ENCODE measurements around the gene PKNOX2. TPM values are rescaled to one million over a fixed set of nuclear protein-coding genes. Genes with fewer than 3 reads are reported as not detected.

PKNOX2 gene
- total and polyA plus RNA-seq, 2 of the 8 experiments (the other 6 are each of a cell fraction or from before 2014, with no cell fraction given) = 2.0 TPM

GRCh38 chr11:125454047-125454446 is 289.5 kb downstream of the PKNOX2 start (continued):
- no peak for TF ChIP-seq CHD7 (IDR thresholded peaks at IDR 0.05; ENCODE audit: insufficient replicate concordance, low read length)
- TF ChIP-seq FOSL1 (IDR thresholded peaks at IDR 0.05; ENCODE audit: insufficient read depth, low read depth, low read length) = no peak
- TF ChIP-seq HDAC2 (IDR thresholded peaks at IDR 0.05; ENCODE audit: borderline replicate concordance in 1 of 2, low read depth in 2 of 2, low read length in 2 of 2) = no peak
- no peak for TF ChIP-seq POU5F1 (IDR thresholded peaks at IDR 0.05; ENCODE audit: low read depth, low read length)
- no peak for TF ChIP-seq RBBP5 (IDR thresholded peaks at IDR 0.05; ENCODE audit: borderline replicate concordance, low read depth, low read length)
- no peak for TF ChIP-seq KDM5A (IDR thresholded peaks at IDR 0.05; ENCODE audit: low read length)
- TF ChIP-seq POLR2AphosphoS5 (IDR thresholded peaks at IDR 0.05; ENCODE audit: low read depth, low read length) = no peak
- no peak for TF ChIP-seq ASH2L (IDR thresholded peaks at IDR 0.05; ENCODE audit: low read length)
- TF ChIP-seq ATF3 (IDR thresholded peaks at IDR 0.05; ENCODE audit: insufficient read depth, low read depth, low read length) = no peak
- no peak for TF ChIP-seq BACH1 (IDR thresholded peaks at IDR 0.05; ENCODE audit: low read length)

Measured in H1 (cell line).